Upper lobe of left lung (tissue), 4 donors: ENCODE measurements around the gene APOBEC3G.

Source experiments
- CTCF ChIP-seq, 6 experiments: fragments of 450-650 bp in 4 of 6; fragments of 200-600 bp in 2 of 6; sonication (generic) in 2 of 6; IDR thresholded peaks; one replicate each; pipeline ENCODE4 v1.5.1; 2016 to 2019; ENCODE audit warnings: antibody characterized with exemption in 6 of 6
- POLR2A ChIP-seq, 4 donors: fragments of 450-650 bp; IDR thresholded peaks; one replicate each; pipeline ENCODE4 v1.5.1; 2016 to 2017; ENCODE audit warnings: antibody characterized with exemption in 4 of 4, mild to moderate bottlenecking in 2 of 4

DNA sequence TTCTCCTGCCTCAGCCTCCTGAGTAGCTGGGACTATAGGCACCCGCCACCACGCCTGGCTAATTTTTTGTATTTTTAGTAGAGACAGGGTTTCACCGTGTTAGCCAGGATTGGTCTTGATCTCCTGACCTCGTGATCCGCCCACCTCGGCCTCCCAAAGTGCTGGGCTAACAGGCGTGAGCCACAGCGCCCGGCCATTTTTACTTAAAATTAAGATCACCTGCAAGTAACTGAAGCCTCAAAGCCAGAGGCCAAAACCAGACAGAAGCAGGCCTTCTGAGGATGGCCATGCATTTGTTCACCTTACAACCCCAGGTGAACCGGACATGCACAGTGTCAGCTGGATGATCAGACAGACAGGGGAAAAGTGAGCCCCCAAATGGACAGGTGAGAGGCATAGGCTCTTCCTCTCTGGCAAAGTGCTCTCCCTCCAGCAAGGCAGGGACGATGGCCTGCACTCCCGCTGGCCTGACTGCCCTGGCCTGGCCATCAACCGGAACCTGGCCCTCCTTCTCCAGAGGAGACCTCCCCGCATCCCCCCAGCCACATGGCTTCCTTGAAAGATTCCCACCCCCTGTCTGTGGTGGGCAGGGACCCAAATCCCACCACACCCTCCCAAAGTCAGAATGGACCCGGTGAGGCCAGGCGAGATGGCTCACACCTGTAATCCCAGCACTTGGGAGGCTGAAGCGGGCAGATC lies 45.8 kb downstream of the APOBEC3G start:
- no peak for TF ChIP-seq CTCF (IDR thresholded peaks at IDR 0.05)
- no peak for TF ChIP-seq POLR2A (IDR thresholded peaks at IDR 0.05)
